A673 (cell line): ENCODE measurements around the gene MYO18A. TPM values are rescaled to one million over a fixed set of nuclear protein-coding genes. Genes with fewer than 3 reads are reported as not detected.

Experiments used
- BruUV-seq: library from RNA; stranded (reverse); fragments of 400-500 nt; replicated peaks from 2 replicates; lab custom pipeline; 2021; lab: Mats Ljungman, UMichigan
- CTCF ChIA-PET: fragments of 300-600 bp; sonication (Branson Sonifier 250); formaldehyde crosslinking; loops from one replicate; lab custom pipeline; 2022; ENCODE audit warnings: antibody characterized with exemption; lab: Charles Lee
- POLR2A ChIA-PET: fragments of 300-600 bp; sonication (Branson Sonifier 250); formaldehyde crosslinking; loops from one replicate; lab custom pipeline; 2022; ENCODE audit warnings: antibody characterized with exemption; ENCODE audit not compliant: low non-redundant PET; lab: Charles Lee
- DNase-seq: peaks from one replicate; pipeline ENCODE4 v3.0.0-alpha.2; 2015; ENCODE audit warnings: low spot score
- H3K27ac ChIP-seq: fragments of 200-600 bp; sonication (generic); 2 replicates; pipeline ENCODE4 v1.5.1; 2016; ENCODE audit warnings: mixed run types, low read depth, mild to moderate bottlenecking, mixed read lengths, antibody characterized with exemption, low read length; ENCODE audit not compliant: poor library complexity, severe bottlenecking
- H3K27me3 ChIP-seq: fragments of 200-600 bp; sonication (generic); replicated peaks from 2 replicates; pipeline ENCODE4 v1.6.1; 2017; ENCODE audit warnings: mixed run types, low read depth, mild to moderate bottlenecking, mixed read lengths, antibody characterized with exemption, low read length; ENCODE audit not compliant: insufficient read depth, poor library complexity
- H3K36me3 ChIP-seq: fragments of 200-600 bp; sonication (generic); 2 replicates; pipeline ENCODE4 v1.6.1; 2016; ENCODE audit warnings: mixed run types, mild to moderate bottlenecking, mixed read lengths, antibody characterized with exemption, low read length; ENCODE audit not compliant: insufficient read depth, poor library complexity, severe bottlenecking
- H3K4me1 ChIP-seq: fragments of 200-600 bp; sonication (generic); 2 replicates; pipeline ENCODE4 v1.6.1; 2017; ENCODE audit warnings: mixed run types, mild to moderate bottlenecking, mixed read lengths, antibody characterized with exemption, low read length; ENCODE audit not compliant: insufficient read depth, poor library complexity, severe bottlenecking
- H3K4me3 ChIP-seq: fragments of 200-600 bp; sonication (generic); 2 replicates; pipeline ENCODE4 v1.5.1; 2016; ENCODE audit warnings: low read depth, mixed run types, mild to moderate bottlenecking, mixed read lengths, low read length; ENCODE audit not compliant: poor library complexity, severe bottlenecking
- H3K9me3 ChIP-seq: fragments of 200-600 bp; sonication (generic); 2 replicates; pipeline ENCODE4 v1.6.1; 2016; ENCODE audit warnings: mixed run types, low read depth, mild to moderate bottlenecking, mixed read lengths, antibody characterized with exemption, low read length; ENCODE audit not compliant: poor library complexity, severe bottlenecking
- EZH2 ChIP-seq: fragments of 200-600 bp; sonication (generic); IDR thresholded peaks from 2 replicates; pipeline ENCODE4 v1.6.1; 2017; ENCODE audit warnings: borderline replicate concordance, low read depth, mild to moderate bottlenecking, mixed read lengths, antibody characterized with exemption, low read length; ENCODE audit not compliant: poor library complexity, severe bottlenecking
- intact Hi-C: fragments of 100-400 bp; cut with micrococcal nuclease; formaldehyde crosslinking; loops from one replicate; pipeline ENCODE4 v1.10.0; 2022; ENCODE audit not compliant: unreplicated experiment
- total RNA-seq: library from RNA; stranded (reverse); gene quantifications from 2 replicates; pipeline ENCODE4 v1.2.3, GENCODE V29; 2021
- TF ChIP-seq, protein P1 (sequence below): fragments of 300-800, 200-600 bp; sonication (generic); conservative IDR thresholded peaks from 2 replicates; pipeline ENCODE4 v1.5.1; 2017; ENCODE audit warnings: low read depth, mild to moderate bottlenecking, antibody characterized with exemption, low read length, moderate library complexity, mixed read lengths

Gene MYO18A
- total RNA-seq, 1 experiment from 2014 or later, result 26.6 TPM

DNA sequence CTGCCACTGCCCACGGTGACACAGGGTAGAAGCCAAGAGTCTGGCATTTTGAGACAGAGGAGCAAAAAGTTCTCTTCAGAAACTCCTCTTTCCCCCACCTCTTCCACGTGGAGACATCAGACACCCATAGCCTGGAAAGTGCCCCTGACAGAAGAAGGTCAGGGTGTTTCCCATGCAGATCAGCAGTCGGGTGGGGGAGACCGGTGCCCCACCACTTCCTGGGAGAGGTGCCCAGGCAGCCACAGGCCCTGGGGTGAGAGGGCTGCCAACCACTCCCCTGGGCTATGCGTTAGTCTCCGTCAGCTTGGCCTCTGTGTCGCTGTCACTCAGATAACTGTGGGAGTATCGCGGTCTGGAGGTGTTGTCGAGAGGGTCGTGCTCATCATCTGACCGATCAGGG, 105.7 kb downstream of the MYO18A start:
- no peak for DNase-seq
- ChIA-PET CTCF (no interaction called here), POLR2A (no interaction called here)
- H3K36me3 ChIP-seq, result no peaks in the 10 kb centered on the region
- intact Hi-C loops, result no loop called here
- TF ChIP-seq, protein P1, sequence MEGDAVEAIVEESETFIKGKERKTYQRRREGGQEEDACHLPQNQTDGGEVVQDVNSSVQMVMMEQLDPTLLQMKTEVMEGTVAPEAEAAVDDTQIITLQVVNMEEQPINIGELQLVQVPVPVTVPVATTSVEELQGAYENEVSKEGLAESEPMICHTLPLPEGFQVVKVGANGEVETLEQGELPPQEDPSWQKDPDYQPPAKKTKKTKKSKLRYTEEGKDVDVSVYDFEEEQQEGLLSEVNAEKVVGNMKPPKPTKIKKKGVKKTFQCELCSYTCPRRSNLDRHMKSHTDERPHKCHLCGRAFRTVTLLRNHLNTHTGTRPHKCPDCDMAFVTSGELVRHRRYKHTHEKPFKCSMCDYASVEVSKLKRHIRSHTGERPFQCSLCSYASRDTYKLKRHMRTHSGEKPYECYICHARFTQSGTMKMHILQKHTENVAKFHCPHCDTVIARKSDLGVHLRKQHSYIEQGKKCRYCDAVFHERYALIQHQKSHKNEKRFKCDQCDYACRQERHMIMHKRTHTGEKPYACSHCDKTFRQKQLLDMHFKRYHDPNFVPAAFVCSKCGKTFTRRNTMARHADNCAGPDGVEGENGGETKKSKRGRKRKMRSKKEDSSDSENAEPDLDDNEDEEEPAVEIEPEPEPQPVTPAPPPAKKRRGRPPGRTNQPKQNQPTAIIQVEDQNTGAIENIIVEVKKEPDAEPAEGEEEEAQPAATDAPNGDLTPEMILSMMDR, result no peak
- TF ChIP-seq EZH2, result no peak
- H3K4me3 ChIP-seq, result no peak overlapping the region
- H3K27me3 ChIP-seq, result no peaks in the 10 kb centered on the region
- no peaks in the 10 kb centered on the region for H3K9me3 ChIP-seq
- no peak overlapping the region for H3K27ac ChIP-seq
- BruUV-seq, result no TSS peak
- peaks cover 45% of the 10 kb centered on the region for H3K4me1 ChIP-seq

DNA sequence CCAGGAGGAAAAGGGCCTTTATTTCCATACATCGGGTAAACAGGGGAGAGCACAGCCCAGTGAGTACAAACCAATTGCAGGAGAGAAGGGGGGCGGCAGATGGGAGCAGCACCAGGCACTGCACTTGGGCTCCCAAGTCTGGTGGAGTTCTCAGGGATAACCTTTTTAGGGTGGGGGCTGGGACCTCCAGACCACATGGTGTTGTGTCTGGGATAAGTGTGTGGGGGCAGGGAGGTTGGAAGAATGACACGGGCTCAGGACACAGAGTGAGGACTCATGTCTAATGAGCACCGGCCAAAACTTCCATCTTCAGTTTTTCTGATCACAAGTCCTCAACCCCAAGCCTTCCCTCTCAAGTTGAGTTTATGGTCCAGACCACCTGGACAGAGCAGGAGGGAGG, 106.7 kb downstream of the MYO18A start:
- POLR2A ChIA-PET, result no interaction called here
- no peak for TF ChIP-seq EZH2
- TF ChIP-seq, protein P1, result no peak
- intact Hi-C loops, result no loop called here
- no peaks in the 10 kb centered on the region for H3K27me3 ChIP-seq
- no peak overlapping the region for H3K4me3 ChIP-seq
- CTCF ChIA-PET, result no interaction called here
- no peaks in the 10 kb centered on the region for H3K36me3 ChIP-seq
- H3K4me1 ChIP-seq, result peaks cover 37% of the 10 kb centered on the region
- DNase-seq, result no peak
- H3K27ac ChIP-seq, result no peak overlapping the region
- no peaks in the 10 kb centered on the region for H3K9me3 ChIP-seq
- no TSS peak for BruUV-seq

DNA sequence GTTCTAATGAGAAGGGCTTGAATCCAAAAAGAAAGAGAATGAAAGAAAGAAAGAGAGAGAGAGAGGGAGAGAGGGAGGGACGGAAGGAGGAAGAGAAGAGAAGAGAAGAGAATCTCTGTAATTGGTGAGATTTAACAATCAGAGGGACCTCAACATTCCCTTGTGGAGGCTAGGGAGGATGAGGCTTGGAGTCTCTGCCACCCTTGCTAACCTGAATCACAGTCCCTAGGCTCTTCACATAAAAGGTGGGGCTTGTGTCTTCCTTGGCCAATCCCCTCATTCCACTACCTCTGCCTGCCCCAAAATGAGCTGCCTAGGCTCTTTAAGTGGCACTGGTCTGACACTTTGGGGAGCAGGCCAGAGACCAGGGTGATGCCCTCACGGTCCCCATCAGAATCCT, 107.2 kb downstream of the MYO18A start:
- CTCF ChIA-PET, result no interaction called here
- no peak overlapping the region for H3K4me3 ChIP-seq
- intact Hi-C loops, result no loop called here
- peaks cover 33% of the 10 kb centered on the region for H3K4me1 ChIP-seq
- no peak overlapping the region for H3K27ac ChIP-seq
- H3K9me3 ChIP-seq, result no peaks in the 10 kb centered on the region
- no peaks in the 10 kb centered on the region for H3K36me3 ChIP-seq
- DNase-seq, result no peak
- POLR2A ChIA-PET, result no interaction called here
- no TSS peak for BruUV-seq
- no peaks in the 10 kb centered on the region for H3K27me3 ChIP-seq
- TF ChIP-seq, protein P1, result no peak
- no peak for TF ChIP-seq EZH2
